DND-41 (cell line): Measurements from ENCODE around the gene PRR15L.

Experiments used
- ATAC-seq: fragments of 200-7000 bp; cut with Tn5 transposase; 3 replicates; pipeline ENCODE4 v1.9.1; 2021; ENCODE audit warnings: low read depth; ENCODE audit not compliant: insufficient read depth
- DNase-seq: peaks from one replicate; pipeline ENCODE4 v3.0.0-alpha.2; 2020
- H2AFZ ChIP-seq: 2 replicates; pipeline ENCODE4 v1.6.0; 2012; ENCODE audit warnings: low read depth, low read length
- H3K27ac ChIP-seq: 2 replicates; pipeline ENCODE4 v1.5.1; 2012; ENCODE audit warnings: low read length, inconsistent platforms
- H3K27me3 ChIP-seq: fragments of 200-600 bp; sonication (generic); 2 replicates; pipeline ENCODE4 v1.6.0; 2012; ENCODE audit warnings: low read length, mild to moderate bottlenecking, inconsistent platforms; ENCODE audit not compliant: insufficient read depth, poor library complexity
- H3K36me3 ChIP-seq: 2 replicates; pipeline ENCODE4 v1.5.1; 2012; ENCODE audit warnings: low read length, inconsistent platforms; ENCODE audit not compliant: insufficient read depth
- H3K4me1 ChIP-seq: 2 replicates; pipeline ENCODE4 v1.5.1; 2012; ENCODE audit warnings: mild to moderate bottlenecking, low read length; ENCODE audit not compliant: insufficient read depth
- H3K4me2 ChIP-seq: 2 replicates; pipeline ENCODE4 v1.6.0; 2012; ENCODE audit warnings: mild to moderate bottlenecking, moderate library complexity, low read length, inconsistent platforms; ENCODE audit not compliant: insufficient read depth
- H3K4me3 ChIP-seq, 2 experiments: fragments of 200-600 bp in 1 of 2; shearing (Covaris generic) in 1 of 2; 2 replicates each; pipeline ENCODE4 v1.5.1; 2012 to 2016; ENCODE audit warnings: inconsistent platforms in 2 of 2, low read length in 2 of 2, mild to moderate bottlenecking in 2 of 2, low read depth in 1 of 2, moderate library complexity in 1 of 2
- H3K79me2 ChIP-seq: 2 replicates; pipeline ENCODE4 v1.6.0; 2012; ENCODE audit warnings: low read length, inconsistent platforms; ENCODE audit not compliant: insufficient read depth
- H3K9ac ChIP-seq: 2 replicates; pipeline ENCODE4 v1.6.0; 2012; ENCODE audit warnings: low read depth, mild to moderate bottlenecking, inconsistent platforms, low read length, moderate library complexity
- H3K9me3 ChIP-seq: 2 replicates; pipeline ENCODE4 v1.5.1; 2012; ENCODE audit warnings: low read length, moderate library complexity, mild to moderate bottlenecking, inconsistent platforms; ENCODE audit not compliant: insufficient read depth, severe bottlenecking
- H4K20me1 ChIP-seq: 2 replicates; pipeline ENCODE4 v1.6.0; 2012; ENCODE audit warnings: low read length; ENCODE audit not compliant: insufficient read depth
- CTCF ChIP-seq: IDR thresholded peaks from 2 replicates; pipeline ENCODE4 v1.5.1; 2012; ENCODE audit warnings: borderline replicate concordance, low read length, moderate library complexity, mild to moderate bottlenecking; ENCODE audit not compliant: poor library complexity, severe bottlenecking; ENCODE audit errors: extremely low read depth
- EZH2 ChIP-seq: IDR thresholded peaks from 3 replicates; pipeline ENCODE4 v1.6.1; 2012; ENCODE audit warnings: borderline replicate concordance, low read depth, mild to moderate bottlenecking, moderate library complexity, low read length, inconsistent platforms; ENCODE audit not compliant: severe bottlenecking

Gene PRR15L

GRCh38 chr17:47905221-47905733, 52.4 kb downstream of the PRR15L start:
- no peak for DNase-seq
- no peak overlapping the region for H3K9ac ChIP-seq
- H4K20me1 ChIP-seq, result peaks cover 18% of the 10 kb centered on the region
- H3K4me3 ChIP-seq, result no peak overlapping the region
- no peaks in the 10 kb centered on the region for H3K4me1 ChIP-seq
- H3K79me2 ChIP-seq, result peaks cover 49% of the 10 kb centered on the region
- H3K9me3 ChIP-seq, result no peaks in the 10 kb centered on the region
- no peak for ATAC-seq
- H3K27ac ChIP-seq, result no peak overlapping the region
- H3K4me2 ChIP-seq, result no peak overlapping the region
- TF ChIP-seq EZH2 (no peak), CTCF (no peak)
- no peak overlapping the region for H2AFZ ChIP-seq
- peaks cover 7% of the 10 kb centered on the region for H3K36me3 ChIP-seq
- H3K27me3 ChIP-seq, result no peaks in the 10 kb centered on the region

GRCh38 chr17:47902039-47902744, 55.5 kb downstream of the PRR15L start:
- no peak for TF ChIP-seq CTCF
- no peak for TF ChIP-seq EZH2
- ATAC-seq, result no peak
- H3K9ac ChIP-seq, result no peak overlapping the region
- no peak overlapping the region for H3K4me2 ChIP-seq
- H2AFZ ChIP-seq, result no peak overlapping the region
- H3K4me3 ChIP-seq, result no peak overlapping the region
- no peak for DNase-seq
- peaks cover 10% of the 10 kb centered on the region for H4K20me1 ChIP-seq
- peaks cover 58% of the 10 kb centered on the region for H3K79me2 ChIP-seq
- H3K4me1 ChIP-seq, result peaks cover 9% of the 10 kb centered on the region
- H3K27ac ChIP-seq, result no peak overlapping the region
- H3K9me3 ChIP-seq, result no peaks in the 10 kb centered on the region
- H3K27me3 ChIP-seq, result no peaks in the 10 kb centered on the region
- H3K36me3 ChIP-seq, result peaks cover 20% of the 10 kb centered on the region
